GM18907 (cell line): Measurements from ENCODE around the gene MTMR12.

Experiments
- ATAC-seq: cut with Tn5 transposase; IDR thresholded peaks from one replicate; pipeline ENCODE4 v1.9.1; 2021; ENCODE audit warnings: mild to moderate bottlenecking, moderate library complexity; ENCODE audit not compliant: unreplicated experiment

The MTMR12 gene, protein sequence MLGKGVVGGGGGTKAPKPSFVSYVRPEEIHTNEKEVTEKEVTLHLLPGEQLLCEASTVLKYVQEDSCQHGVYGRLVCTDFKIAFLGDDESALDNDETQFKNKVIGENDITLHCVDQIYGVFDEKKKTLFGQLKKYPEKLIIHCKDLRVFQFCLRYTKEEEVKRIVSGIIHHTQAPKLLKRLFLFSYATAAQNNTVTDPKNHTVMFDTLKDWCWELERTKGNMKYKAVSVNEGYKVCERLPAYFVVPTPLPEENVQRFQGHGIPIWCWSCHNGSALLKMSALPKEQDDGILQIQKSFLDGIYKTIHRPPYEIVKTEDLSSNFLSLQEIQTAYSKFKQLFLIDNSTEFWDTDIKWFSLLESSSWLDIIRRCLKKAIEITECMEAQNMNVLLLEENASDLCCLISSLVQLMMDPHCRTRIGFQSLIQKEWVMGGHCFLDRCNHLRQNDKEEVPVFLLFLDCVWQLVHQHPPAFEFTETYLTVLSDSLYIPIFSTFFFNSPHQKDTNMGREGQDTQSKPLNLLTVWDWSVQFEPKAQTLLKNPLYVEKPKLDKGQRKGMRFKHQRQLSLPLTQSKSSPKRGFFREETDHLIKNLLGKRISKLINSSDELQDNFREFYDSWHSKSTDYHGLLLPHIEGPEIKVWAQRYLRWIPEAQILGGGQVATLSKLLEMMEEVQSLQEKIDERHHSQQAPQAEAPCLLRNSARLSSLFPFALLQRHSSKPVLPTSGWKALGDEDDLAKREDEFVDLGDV

DNA sequence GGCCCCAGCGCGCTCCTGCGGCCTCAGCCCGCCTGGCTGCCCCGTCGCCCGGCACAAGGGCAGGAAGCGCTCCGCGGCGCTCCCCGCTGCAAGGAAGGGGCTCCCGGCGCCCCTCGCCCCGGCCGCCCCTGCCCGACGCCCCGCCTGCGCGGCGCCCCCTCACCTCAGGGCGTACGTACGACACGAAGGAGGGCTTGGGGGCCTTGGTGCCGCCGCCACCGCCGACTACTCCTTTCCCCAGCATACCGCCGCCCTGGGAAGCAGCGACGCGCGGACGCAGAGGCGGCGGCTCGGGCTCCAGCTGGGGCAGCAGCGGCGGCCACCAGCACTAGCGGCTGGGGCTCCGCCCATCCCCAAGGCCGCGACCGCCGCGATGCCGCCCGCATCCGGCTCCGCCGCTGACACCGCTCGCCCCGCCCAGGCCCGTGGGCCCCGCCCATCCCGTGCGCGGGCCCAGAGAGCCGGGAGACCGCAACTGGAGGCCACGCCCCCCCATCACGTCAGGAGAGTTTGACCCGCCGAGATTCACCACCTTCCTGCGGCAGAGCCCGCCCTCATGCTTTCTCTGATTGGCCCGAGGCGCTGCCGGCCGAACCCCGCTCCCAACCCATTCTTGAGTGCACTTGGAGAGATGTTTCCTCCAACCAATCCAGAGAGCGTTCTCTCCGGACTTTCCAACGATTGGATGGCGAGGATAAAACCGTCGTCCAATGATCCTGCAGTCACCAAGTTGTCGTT is at the start of gene MTMR12:
MTMR12 (minus strand) TSS at position 345 of the 738 bp plus-strand sequence; CDS start at position 244, 101 bp downstream.
- ATAC-seq, result peak; percentile 97

DNA sequence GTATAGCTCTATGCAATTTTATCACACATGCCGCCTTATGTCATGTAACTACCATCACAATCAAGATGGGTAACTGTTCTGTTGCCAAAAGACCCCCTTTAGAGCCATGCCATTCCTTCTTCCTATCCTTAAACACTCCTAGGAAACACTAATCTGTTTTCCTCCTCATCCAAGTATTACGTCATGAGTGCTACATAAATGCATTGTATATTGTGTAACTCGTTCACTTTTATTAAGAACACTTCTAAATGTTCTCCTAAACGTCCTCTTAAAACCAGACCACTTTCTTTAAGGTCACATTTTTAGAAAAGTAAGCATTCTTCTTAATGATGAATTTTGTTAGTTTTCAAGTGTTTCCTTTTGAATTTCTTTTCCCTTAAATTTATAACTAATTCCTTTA is 49.8 kb upstream of the MTMR12 start:
- ATAC-seq, result no peak

DNA sequence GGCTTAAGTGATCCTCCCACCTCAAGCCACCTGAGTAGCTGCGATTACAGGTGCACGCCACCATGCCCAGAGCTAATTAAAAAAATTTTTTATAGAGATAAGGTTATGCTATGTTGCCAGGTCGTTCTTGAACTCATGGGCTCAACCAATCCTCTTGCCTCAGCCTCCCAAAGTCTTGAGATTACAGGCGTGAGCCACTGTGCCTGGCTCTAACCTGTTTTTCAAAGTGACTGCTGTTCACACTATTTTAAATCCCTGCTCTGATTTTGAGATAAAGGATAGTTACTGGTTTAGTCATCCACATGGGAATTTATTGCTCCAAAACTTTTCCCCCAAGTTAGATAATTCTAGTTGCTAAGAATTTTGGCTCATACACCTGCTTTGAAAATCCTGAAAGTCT is 48.2 kb upstream of the MTMR12 start:
- no peak for ATAC-seq

DNA sequence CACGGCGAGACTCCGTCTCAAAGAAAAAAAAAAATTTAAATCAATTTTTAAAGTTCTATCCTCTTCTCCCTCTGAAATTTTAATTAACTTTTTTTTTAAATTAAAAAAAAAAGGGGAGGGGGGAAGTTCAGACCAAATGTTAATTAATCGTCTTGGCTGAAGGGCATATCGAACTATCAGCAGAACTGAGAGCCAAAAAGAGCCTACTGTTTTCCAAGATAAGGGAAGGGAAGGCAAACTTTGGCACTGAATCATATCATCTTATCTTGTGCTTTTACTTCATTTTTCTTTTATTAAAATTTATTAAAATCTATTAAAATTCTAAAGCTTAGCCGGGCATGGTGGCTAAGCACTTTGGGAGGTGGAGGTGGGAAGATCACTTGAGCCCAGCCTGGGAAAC is 45.9 kb upstream of the MTMR12 start:
- no peak for ATAC-seq

DNA sequence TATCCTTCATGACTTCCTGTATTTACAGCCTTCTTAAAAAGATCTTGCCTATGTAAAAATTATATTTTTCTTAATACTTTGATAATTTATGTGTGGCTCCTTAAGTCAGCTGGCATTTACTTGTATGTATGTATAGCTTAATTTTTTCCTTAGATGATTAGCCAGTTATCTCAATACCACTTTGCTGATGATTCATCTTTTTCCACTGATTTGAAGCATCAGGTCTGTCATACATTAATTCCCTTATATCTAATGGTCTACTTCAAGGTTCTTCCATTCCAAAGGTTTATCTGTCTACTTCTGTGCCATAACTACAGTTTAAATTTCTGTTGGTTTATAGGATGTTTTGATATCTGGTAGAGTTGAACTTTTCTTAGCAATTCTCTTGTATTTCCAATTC is 44.9 kb upstream of the MTMR12 start:
- no peak for ATAC-seq

DNA sequence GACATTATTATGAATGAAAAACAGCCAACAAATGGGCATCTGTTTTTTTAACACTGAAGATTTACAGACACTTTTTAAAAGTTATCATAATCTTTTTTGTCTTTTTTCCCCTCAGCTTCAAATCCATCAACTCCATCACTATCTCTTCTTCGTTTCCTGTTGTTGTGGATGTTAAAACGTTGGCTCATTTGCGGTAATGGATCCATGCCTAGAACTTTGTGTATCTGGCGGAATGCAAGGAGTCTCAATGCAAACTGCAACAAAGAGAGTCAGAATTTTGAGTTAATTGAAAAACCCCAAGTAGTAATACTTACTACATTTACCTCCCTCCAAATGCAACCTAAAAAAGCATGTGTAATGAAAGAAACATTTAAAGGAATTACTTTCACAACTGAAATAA is 42.9 kb upstream of the MTMR12 start:
- ATAC-seq, result no peak

DNA sequence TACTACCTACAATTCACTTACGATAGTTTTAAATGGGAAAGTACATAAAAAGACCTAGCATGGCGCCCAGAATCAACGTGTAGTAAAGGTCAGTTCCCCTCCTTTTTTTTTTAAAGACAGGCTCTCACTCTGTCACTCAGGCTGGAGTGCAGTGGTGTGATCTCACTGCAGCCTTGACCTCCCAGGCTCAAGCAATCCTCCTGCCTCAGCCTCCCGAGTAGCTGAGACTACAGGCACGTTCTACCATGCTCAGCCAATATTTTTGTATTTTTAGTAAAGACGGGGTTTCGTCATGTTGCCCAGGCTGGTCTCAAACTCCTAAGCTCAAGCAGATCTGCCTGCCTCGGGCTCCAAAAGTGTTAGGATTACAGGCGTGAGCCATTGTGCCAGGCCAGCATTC is 40.7 kb upstream of the MTMR12 start:
- no peak for ATAC-seq

DNA sequence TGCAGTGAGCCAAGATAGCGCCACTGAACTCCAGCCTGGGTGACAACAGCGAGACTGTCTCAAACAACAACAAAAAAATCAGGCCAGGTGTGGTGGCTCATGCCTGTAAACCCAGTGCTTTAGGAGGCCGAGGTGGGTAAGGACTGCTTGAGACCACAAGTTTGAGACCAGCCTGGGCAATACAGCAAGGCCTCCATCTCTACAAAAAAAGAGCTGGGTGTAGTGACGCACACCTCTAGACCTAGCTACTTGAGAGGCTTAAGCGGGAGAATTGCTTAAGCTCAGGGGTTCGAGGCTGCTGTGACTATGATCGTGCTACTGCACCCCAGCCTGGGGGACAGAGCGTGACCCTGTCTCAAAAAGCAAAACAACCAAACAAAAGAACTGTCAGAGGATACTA is 39.9 kb upstream of the MTMR12 start:
- ATAC-seq, result no peak

DNA sequence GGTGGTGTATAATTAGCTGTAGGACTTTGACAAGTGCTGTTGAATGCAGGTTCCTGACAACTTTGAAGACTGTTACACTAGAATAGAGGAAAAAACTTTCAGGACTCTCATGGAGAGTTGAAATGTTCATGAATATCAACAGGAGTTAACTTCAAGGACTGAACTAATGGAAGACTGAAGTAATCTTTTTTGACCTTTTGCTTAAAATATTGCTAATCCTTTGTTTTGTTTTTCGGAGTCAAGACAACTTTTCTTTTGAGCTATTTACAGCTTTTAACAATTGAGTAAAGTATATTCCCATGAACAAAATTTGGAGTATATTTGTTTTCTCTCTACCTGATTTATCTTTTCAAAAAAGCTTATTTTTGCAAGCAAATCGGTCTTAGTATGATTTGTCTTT is 34.1 kb upstream of the MTMR12 start:
- no peak for ATAC-seq

DNA sequence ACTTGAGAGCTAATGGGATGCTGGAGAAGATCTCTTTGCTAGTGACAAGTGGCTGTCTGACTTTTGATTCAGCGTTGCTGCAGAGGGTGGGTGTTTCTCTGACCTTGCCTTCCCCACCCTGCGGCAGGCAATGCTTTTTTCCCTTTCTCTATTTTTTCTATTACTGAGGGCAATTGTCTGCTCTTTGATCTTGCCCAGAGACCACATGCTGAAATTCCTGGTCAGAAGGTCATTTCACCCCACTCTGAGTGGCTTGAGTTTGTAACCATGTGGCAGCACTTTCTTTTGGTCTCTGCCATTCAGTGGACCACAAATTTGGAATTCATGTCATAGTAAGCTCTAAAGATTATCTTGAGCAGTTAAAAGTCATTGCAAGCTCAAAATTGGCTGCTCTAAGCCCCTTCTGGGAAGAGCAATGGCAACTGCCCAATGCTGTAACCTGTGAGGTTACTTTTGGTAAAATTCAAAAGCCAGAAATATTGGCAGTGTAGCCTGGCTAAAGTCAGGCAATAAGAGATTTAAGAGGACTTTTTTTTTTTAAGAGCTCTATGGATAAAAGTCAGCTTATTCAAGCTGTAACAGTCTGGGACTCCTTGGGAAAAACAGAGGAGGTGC is 30.4 kb upstream of the MTMR12 start:
- no peak for ATAC-seq

DNA sequence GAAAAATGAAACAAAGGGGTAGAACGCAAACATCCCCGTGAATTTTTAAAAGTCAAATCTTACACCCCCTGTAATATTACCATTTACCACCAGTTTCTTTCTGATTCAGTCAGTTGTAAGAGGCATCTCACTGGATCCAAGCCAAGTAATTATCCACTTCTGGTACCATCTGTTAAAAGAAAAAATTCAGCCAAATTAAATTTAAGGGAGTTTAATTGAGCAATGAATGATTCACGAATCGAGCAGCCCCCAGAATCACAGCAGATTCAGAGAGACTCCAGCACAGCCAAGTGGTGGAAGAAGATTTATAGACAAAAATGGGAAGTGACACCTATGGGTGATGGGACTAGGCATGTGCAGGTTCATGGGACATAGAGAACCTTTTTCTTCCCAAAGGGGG is 29.9 kb upstream of the MTMR12 start:
- ATAC-seq, result no peak

DNA sequence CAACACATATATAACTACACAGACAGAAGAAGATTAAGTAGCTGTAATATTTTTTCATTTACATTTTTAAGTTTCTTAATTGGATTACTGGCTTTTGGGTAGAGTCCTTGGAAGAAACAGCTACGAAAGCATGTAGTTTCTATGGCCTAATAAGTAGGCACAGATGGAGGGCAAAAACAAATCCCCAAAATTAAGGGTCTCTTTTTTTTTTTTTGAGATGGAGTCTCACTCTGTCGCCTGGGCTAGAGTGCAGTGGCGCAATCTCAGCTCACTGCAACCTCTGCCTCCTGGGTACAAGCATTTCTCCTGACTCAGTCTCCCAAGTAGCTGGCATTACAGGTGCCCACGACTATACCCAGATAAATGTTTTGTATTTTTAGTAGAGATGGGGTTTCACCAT is 27.1 kb upstream of the MTMR12 start:
- ATAC-seq, result no peak

DNA sequence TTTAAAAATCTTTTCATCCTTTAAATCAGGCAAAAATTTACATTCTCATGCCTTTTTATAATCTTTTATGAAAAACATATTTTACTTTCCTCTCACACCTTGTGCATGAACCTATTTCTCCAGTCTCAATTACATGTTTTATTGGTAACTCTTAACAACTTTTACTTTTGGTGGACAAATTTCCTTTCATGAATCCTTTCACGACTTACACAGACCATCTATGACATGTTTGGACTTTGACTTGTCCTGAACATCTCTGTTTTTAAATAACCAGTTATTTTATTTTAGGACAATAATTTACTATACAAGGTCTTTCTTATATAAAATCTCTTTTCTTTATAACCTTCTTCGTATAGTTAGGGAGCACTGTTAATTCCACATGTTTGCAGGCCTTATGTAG is 26.5 kb upstream of the MTMR12 start:
- no peak for ATAC-seq

DNA sequence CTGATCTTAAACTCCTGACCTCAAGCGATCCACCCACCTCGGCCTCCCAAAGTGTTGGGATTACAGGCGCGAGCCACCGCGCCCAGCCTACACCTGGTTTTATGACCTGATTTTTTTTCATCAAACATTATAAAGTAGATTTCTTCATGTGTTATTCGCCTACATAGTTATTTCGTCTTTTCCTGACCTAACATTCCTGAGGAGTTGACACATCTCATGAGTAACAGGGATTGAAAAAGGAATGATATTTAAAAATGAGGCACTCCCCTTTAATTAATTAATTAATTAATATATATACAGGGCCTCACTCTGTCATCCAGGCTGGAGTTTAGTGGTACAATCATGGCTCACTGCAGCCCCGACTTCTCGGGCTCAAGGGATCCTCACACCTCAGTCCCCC is 20.2 kb upstream of the MTMR12 start:
- ATAC-seq, result no peak

DNA sequence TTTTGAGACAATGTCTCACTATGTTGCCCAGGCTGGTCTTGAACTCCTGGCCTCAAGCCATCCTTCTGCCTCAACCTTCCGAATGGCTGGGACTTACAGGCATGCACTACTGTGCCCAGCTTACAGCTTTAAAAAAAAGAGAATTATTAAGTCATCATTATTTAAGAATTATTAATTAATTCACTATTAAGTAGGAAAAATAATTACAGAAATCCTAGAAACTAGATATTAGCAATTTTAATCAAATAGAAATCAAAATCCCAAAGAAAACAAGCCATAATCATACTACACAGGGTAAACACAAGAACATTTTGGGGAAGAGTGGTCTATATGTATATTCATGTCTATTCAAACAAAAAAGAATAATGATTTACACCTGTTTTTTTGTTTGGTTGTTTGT is 19.6 kb upstream of the MTMR12 start:
- no peak for ATAC-seq

DNA sequence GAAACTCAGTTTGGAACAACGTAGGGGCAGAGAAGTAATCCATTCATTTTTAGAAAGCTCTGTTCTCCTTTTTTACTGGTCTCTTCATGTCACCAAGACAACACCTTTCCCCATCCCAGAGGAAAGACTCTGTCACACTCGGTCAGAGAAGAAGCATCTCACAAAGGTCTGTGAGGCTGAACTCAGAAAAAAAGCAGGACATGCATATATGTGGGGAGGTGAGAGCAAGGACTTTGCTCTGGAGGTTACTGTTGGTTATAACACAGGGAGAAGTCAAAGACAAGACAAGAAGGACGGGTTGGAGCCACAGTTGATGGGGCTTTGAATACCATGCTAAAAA is 19.2 kb upstream of the MTMR12 start:
- ATAC-seq, result no peak

DNA sequence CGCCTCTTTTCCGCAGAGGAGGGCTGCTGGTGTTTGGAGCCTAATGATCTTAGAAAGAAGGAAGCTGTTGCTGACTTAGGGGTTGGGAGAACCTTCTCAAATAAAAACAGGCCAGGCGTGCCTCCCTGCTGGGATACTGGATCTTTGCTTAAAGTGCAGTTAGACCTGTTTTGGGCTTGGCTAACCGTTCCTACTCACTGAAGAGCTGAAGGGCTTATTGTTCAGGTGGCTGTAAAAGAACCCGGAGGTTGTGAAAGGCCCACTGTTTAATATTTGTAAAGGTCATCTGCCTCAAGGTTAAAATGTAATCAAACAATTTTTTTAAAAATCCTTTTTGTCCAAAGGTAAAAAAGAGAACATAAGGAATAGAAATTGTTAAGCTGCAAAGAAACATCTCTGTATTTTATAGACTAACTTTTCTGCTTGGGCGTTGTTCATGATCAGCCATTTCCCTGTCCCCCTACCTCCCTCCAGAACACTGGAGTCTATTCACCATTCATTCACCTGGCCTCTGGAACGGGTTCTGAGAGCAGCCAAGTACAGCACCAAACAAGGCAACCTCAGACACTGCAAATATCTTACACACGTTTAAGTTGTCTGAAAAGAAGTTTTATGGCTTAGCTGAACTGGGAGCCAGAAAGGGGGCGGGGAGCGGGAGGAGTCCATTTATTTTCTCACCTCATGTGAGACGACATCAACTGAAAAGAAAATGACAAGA is 18.6 kb upstream of the MTMR12 start:
- no peak for ATAC-seq

DNA sequence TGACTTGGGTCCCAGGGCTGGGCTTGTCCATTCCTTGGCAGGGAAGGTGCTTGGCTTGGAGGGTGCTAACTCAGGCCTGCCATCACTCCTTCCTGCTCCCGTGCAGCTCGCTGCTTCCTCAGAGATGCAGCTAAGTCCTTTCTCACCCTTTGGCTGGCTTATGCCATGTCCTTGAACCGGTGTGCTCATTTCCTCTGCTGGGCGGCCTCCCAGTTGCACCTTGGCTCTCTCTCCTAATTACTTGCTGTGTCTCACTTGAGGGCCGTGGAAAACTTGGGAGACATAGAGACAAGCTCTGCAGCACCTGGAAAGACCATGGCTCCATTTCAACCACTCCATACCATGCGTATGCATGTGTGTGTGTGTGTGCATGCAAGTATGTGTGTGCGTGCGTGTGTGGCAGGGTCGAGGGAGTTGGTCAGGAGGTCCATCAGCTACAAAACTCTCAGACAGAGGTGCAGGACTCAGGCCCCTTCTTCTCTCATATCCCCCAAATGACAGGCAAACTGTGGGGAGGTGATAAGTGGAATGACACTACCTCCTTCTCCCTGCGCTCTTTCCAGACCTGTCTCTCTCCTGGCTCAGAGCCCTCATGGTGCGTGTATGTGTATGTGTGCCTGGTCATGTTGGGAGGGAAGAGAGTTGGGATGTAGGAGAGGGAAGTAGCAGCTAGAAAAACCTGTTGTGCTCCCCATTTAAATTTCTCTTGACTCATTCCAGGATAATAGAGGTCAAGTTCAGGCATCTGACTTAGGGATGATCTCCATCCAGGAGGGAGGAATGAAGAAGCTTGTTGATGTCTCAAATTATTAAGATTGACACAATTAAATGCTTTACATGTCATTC is 17.6 kb upstream of the MTMR12 start:
- ATAC-seq, result no peak

DNA sequence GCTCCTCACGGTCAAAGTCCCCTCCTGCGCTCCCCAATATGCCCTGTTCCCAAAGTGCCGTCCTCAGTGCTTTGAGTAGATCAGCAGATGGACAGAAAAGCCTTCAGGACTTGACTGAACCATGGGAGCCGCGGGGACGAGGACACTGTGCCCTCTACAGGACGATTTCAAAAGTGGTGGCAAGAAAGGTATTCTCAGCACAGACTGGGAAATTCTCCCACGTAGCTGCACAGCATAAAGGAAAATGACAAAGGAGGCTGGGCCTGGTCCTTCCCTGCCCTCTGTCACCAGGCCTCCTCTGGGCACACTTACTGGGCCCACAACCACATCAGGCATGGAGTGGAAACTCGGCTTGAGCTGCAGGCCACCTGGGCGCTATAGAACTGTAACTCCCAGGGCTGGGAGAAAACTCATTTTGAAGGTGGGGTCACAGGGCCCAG is 16.7 kb upstream of the MTMR12 start:
- peak; percentile 84 for ATAC-seq
